ENCODE data around the gene CCR5AS.
"Not testable (repeated sequence)": the region's sequence is repeated elsewhere in the genome, so short reads cannot be mapped to it uniquely, and the experiment has no call there.

DNA sequence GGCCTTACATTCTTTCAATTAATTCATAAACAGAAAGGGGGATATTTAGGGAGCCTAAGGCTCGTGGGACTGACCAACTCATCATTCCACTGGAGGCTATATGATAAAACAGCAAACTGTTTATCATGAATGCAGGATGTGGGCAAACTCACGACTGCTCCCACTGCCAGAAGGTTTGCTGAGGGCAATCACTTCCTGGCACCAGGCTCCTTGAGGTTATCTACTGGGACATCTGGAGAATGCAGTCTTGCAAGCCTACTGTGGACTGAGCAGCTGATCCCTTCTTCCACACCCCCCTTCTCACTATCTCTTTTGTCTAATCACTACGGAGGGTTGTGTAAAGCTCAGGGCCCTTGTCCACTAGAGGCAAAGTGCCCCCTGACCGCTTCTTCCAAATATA is 26.3 kb upstream of the CCR5AS start:
- TF ChIP-seq, protein P1, sequence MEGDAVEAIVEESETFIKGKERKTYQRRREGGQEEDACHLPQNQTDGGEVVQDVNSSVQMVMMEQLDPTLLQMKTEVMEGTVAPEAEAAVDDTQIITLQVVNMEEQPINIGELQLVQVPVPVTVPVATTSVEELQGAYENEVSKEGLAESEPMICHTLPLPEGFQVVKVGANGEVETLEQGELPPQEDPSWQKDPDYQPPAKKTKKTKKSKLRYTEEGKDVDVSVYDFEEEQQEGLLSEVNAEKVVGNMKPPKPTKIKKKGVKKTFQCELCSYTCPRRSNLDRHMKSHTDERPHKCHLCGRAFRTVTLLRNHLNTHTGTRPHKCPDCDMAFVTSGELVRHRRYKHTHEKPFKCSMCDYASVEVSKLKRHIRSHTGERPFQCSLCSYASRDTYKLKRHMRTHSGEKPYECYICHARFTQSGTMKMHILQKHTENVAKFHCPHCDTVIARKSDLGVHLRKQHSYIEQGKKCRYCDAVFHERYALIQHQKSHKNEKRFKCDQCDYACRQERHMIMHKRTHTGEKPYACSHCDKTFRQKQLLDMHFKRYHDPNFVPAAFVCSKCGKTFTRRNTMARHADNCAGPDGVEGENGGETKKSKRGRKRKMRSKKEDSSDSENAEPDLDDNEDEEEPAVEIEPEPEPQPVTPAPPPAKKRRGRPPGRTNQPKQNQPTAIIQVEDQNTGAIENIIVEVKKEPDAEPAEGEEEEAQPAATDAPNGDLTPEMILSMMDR (IDR thresholded peaks at IDR 0.05), result not testable (repeated sequence)
- TF ChIP-seq POLR2A (IDR thresholded peaks at IDR 0.05), result not testable (repeated sequence)

Data from suprapubic skin (tissue), 3 donors.